Esophagus muscularis mucosa (tissue), 4 donors: ENCODE results near the gene ABCC4. TPM values are rescaled to one million over a fixed set of nuclear protein-coding genes. Genes with fewer than 3 reads are reported as not detected.

Experiments used
- DNase-seq: peaks from one replicate; pipeline ENCODE4 v3.0.0-alpha.2; 2017; ENCODE audit errors: extremely low spot score
- H3K27ac ChIP-seq, 4 donors: fragments of 200-600 bp; sonication (generic); replicated peaks in 1 of 4; 1 replicate in 3 of 4; 2 replicates in 1 of 4; pipeline ENCODE4 v1.5.1; 2016 to 2019; ENCODE audit warnings: mild to moderate bottlenecking in 1 of 4
- H3K27me3 ChIP-seq, 4 donors: fragments of 200-600 bp; sonication (generic); one replicate each; pipeline versions ENCODE4 v1.5.1 to v1.6.0; 2016 to 2019
- H3K36me3 ChIP-seq, 4 donors: fragments of 200-600 bp; sonication (generic); one replicate each; pipeline ENCODE4 v1.5.1; 2016 to 2019
- H3K4me1 ChIP-seq, 4 donors: fragments of 200-600 bp; sonication (generic); one replicate each; pipeline ENCODE4 v1.5.1; 2016 to 2019
- H3K4me3 ChIP-seq, 4 donors: fragments of 200-600 bp; sonication (generic); 1 replicate in 2 of 4; 2 replicates in 2 of 4; pipeline ENCODE4 v1.5.1; 2016 to 2019; ENCODE audit warnings: mild to moderate bottlenecking in 4 of 4, moderate library complexity in 1 of 4
- H3K9me3 ChIP-seq, 4 donors: fragments of 200-600 bp; sonication (generic); 1 replicate in 3 of 4; 2 replicates in 1 of 4; pipeline ENCODE4 v1.5.1; 2016 to 2019
- CTCF ChIP-seq, 3 experiments: fragments of 200-600 bp in 2 of 3; fragments of 450-650 bp in 1 of 3; sonication (generic) in 2 of 3; IDR thresholded peaks; one replicate each; pipeline ENCODE4 v1.5.1; 2017 to 2019; ENCODE audit warnings: antibody characterized with exemption in 3 of 3, mild to moderate bottlenecking in 2 of 3, moderate library complexity in 1 of 3
- EP300 ChIP-seq: sonication (generic); formaldehyde crosslinking; IDR thresholded peaks from one replicate; pipeline ENCODE4 v1.6.1; 2017; ENCODE audit warnings: antibody characterized with exemption
- POLR2A ChIP-seq: fragments of 450-650 bp; IDR thresholded peaks from one replicate; pipeline ENCODE4 v1.6.1; 2017; ENCODE audit warnings: antibody characterized with exemption, moderate library complexity, mild to moderate bottlenecking, low read depth
- POLR2AphosphoS5 ChIP-seq, 2 donors: sonication (generic); formaldehyde crosslinking; IDR thresholded peaks; one replicate each; pipeline ENCODE4 v1.6.1; 2017; ENCODE audit warnings: antibody characterized with exemption in 2 of 2
- WGBS: methylation state at CpG from one replicate; pipeline ENCODE4 v1.1.5; 2018; 5-methylcytosine and 5-hydroxymethylcytosine counted together
- intact Hi-C: fragments of 100-400 bp; cut with DNase I; formaldehyde crosslinking; loops from one replicate; pipeline ENCODE4 v1.15.1; 2023
- total RNA-seq, 4 donors: library from RNA; depleted of rRNA; stranded (reverse); fragments of >200 nt; gene quantifications; one replicate each; pipeline versions ENCODE4 v1.1.0 to v1.2.1, GENCODE V29; 2016

The ABCC4 gene
- total RNA-seq, 4 donors from 2014 or later, result 5.0 to 6.3 (median 6.0) TPM

DNA sequence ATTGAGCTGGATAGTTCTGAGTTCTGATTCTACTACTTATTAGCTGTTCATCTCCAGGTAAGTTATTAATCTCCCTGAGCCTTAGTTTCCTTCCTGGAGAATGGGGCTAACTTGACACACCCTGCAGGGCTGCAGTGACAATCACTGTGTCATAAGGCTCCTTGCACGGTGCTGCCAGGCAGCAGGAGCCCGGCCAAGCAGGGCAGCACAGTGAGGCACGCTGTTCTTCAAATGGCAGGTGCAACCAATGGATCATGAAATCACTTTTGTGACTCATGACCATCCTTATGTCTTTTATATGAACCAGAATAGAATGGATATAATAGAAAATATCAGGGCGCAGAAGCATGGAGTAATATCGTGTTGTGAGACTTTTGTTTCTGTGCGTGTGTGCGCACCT lies 242.6 kb downstream of the ABCC4 start:
- no peak overlapping the region for H3K4me3 ChIP-seq
- intact Hi-C loops, result no loop called here
- no peak overlapping the region for H3K27ac ChIP-seq
- TF ChIP-seq CTCF (IDR thresholded peaks at IDR 0.05), result no peak
- no peak for TF ChIP-seq POLR2AphosphoS5 (IDR thresholded peaks at IDR 0.05)
- TF ChIP-seq POLR2A, result no peak
- TF ChIP-seq EP300, result no peak
- no peak for DNase-seq
- no peaks in the 10 kb centered on the region for H3K36me3 ChIP-seq
- no peaks in the 10 kb centered on the region for H3K27me3 ChIP-seq
- WGBS, result 97% methylated on average over 7 of the region's 7 CpGs
- H3K9me3 ChIP-seq, result no peaks in the 10 kb centered on the region
- peaks cover 0 to 5% (median 0%) of the 10 kb centered on the region in 4 donors for H3K4me1 ChIP-seq

DNA sequence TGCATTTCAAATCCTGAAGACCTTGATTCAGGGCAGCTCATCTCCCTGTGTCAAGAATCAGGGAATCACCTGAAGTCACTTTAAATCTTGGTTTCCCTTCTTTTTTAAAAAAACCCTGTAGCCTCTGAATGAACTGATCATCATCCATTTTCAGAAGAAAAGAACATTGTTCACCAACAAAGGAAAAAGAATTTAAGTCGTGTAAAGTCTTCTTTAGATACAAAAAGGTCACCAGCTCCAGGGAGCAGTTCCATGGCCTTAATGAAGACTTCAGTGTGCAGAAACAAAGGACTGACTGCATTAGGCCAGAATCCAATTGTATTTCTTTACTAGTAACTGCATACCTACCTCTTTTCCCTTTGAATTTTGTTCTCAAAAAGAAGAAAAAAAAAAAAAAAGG lies 245.0 kb downstream of the ABCC4 start:
- no peak overlapping the region for H3K4me3 ChIP-seq
- no peaks in the 10 kb centered on the region for H3K27me3 ChIP-seq
- intact Hi-C loops, result no loop called here
- 89% methylated on average over 1 of the region's 1 CpG for WGBS
- TF ChIP-seq EP300 (no peak), POLR2A (no peak), CTCF (IDR thresholded peaks at IDR 0.05) (no peak), POLR2AphosphoS5 (IDR thresholded peaks at IDR 0.05) (no peak)
- DNase-seq, result no peak
- no peaks in the 10 kb centered on the region for H3K36me3 ChIP-seq
- peaks cover 0 to 5% (median 0%) of the 10 kb centered on the region in 4 donors for H3K4me1 ChIP-seq
- H3K9me3 ChIP-seq, result no peaks in the 10 kb centered on the region
- no peak overlapping the region for H3K27ac ChIP-seq

- H3K9me3 ChIP-seq, result no peaks in the 10 kb centered on the region
- no peaks in the 10 kb centered on the region for H3K36me3 ChIP-seq
- H3K27ac ChIP-seq, result no peak overlapping the region
- H3K4me3 ChIP-seq, result no peak overlapping the region
- DNase-seq, result peak; percentile 8
- no peaks in the 10 kb centered on the region for H3K4me1 ChIP-seq
- H3K27me3 ChIP-seq, result no peaks in the 10 kb centered on the region
- intact Hi-C loops, result no loop called here
- WGBS, result 67% methylated on average over 3 of the region's 3 CpGs
- no peak for TF ChIP-seq EP300
Observed at GRCh38 chr13:95050800-95051615, 250.2 kb downstream of the ABCC4 start.

- Histone ChIP-seq H3K27me3 (no peaks in the 10 kb centered on the region), H3K9me3 (no peaks in the 10 kb centered on the region), H3K4me3 (no peak overlapping the region), H3K36me3 (no peaks in the 10 kb centered on the region), H3K4me1 (no peaks in the 10 kb centered on the region), H3K27ac (no peak overlapping the region)
- no peak for DNase-seq
- intact Hi-C loops, result no loop called here
- WGBS, result 65% methylated on average over 1 of the region's 1 CpG
- no peak for TF ChIP-seq POLR2A
Observed at GRCh38 chr13:95049772-95050171, 251.5 kb downstream of the ABCC4 start.

DNA sequence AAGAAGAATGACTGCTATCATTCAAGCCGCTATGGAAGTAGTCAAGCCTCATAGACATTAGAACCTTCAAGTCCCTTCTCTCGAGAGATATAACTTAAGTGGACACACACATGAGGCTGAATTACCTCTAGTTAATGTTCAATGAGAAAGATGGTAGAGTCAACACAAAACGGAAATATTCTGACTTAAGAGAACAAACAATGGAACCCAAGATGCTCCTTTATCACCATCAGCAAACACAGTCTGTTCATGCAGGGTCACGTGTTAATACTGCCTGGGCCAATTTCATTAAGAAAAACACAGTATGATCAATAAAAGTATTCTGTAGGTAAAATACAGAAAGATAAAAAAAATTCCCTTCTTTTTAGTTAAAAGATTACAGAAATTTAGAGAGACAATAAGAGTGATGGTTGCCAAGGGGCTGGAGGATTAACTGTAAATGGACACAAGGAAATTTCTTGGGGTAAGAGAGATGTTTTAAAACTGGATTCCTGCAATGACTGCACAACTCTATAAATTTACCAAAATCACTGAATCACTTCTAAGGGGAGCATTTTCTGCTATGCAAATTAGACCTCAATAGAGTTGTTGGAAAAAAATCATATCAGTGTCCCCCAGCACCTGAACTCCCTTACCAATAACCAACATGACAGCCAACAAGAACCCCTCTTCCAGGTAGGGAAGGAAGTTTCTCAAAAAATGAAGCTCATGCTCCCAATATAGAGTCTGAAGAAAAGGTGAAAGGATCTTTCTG lies 256.6 kb downstream of the ABCC4 start:
- Histone ChIP-seq H3K9me3 (no peaks in the 10 kb centered on the region), H3K36me3 (peaks cover 0 to 7% (median 2%) of the 10 kb centered on the region in 4 donors), H3K27me3 (no peaks in the 10 kb centered on the region), H3K4me1 (no peaks in the 10 kb centered on the region), H3K4me3 (no peak overlapping the region), H3K27ac (no peak overlapping the region)
- intact Hi-C loops, result no loop called here
- 93% methylated on average over 4 of the region's 4 CpGs for WGBS
- no peak for DNase-seq
- TF ChIP-seq CTCF (IDR thresholded peaks at IDR 0.05), result no peak
- TF ChIP-seq POLR2AphosphoS5 (IDR thresholded peaks at IDR 0.05), result no peak
